HG03175 (cell line): ENCODE measurements around the gene ENDOG.
"Not testable (repeated sequence)": the region's sequence is repeated elsewhere in the genome, so short reads cannot be mapped to it uniquely, and the experiment has no call there.

Experiments
- ATAC-seq: cut with Tn5 transposase; IDR thresholded peaks from one replicate; pipeline ENCODE4 v1.9.1; 2021; ENCODE audit warnings: mild to moderate bottlenecking, moderate library complexity; ENCODE audit not compliant: unreplicated experiment

Gene ENDOG

DNA sequence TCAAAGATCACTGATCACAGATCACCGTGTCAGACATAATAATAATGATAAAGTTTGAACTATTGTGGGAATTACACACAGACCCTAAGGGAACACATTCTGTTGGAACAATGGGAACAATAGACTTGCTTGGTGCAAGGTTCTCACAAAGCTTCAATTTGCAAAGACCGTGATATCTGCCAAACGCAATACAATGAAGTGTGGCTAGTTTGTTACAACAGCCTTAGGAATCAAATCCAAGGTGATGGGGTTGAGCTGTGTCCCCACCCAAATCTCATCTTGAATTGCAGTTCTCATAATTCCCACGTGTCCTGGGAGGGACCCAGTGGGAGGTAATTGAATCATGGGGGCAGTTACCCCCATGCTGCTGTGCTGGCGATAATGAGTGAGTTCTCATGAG lies 42.6 kb downstream of the ENDOG start:
- ATAC-seq: no peak

DNA sequence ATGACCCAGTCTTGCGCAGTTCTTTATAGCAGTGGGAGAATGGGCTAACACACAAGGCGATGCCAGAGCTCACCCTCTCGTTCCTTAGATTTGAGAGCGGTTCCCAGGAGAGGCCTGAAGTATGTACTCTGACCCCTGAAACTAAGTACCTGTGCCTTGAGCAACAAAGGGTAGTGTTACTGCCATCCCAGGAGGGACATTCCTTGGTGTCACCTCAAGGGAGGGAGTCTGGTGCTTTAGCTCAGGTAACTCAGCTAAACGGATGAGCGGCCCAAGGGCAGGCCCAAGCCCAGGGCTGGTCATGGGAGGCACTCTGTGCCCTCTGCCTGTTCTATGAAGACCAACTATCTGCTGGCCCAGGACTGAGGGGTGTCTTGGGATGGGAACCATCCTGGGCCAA lies 43.2 kb downstream of the ENDOG start:
- ATAC-seq: no peak

- ATAC-seq: no peak
Measured at GRCh38 chr9:128862401-128862851, 44.1 kb downstream of the ENDOG start.

DNA sequence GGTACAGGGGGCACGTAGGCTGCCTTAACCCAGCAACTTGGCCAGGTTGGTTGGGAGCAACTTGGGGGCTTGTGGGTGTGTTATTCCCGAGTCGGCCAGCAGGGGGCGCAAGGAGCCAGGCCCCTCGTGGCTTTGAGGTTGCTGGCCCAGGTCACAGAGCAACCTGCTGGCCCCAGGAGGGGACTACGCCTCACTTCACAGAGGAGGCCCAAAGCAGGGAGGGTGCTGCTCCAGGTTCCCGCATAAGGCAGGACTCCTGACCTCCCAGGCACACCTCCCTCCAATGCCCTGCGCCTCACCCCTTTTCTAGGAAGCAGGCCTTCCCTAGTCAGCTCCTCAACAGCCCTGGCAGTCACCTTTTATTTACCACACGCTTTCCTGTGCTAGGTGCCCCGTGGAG lies 45.3 kb downstream of the ENDOG start:
- ATAC-seq: peak; percentile 63

DNA sequence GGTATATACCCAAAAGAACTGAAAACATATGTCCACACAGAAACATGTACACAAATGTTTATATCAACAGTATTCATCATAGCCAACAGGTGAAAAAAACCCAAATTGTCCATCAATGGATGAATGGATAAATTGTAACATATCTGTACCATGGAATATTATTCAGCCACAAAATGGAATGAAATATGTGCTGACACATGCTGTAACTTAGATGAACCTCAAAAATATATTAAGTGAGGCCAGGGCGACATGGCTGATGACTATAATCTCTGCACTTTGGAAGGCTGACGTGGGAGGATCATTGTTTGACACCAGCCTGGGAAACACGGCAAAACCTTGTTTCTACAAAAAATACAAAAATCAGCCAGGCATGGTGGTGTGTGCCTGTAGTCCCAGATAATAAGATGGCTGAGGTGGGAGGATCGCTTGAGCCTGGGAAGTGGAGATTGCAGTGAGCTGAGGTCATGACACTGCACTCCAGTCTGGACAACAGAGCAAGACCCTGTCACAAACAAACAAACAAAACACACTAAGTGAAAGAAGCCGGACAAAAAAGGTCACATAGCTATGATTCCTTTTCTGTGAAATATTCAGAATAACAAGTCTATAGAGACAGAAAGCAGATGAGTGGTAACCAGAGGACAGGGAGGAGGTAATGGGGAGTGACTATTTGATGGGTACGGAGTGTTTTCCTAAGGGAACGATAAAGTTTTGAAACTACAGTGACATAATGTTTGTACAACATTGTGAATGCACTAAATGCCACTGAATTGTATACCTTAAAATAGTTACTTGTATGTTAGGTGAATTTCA lies 52.0 kb downstream of the ENDOG start:
- ATAC-seq: no peak

DNA sequence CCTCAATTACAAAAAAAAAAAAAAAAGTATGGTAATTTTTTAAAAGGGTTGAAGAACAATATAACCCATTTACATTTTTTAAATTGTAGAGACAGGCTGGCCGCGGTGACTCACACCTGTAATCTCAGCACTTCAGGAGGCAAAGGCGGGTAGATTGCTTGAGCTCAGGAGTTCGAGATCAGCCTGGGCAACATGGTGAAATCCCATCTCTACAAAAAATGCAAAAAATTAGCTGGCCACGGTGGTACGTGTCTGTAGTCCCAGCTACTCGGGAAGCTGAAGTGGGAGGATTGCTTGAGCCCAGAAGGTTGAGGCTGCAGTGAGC lies 52.6 kb downstream of the ENDOG start:
- ATAC-seq: not testable (repeated sequence)
